H1 (cell line): ENCODE measurements around the gene CTDNEP1. TPM values are rescaled to one million over a fixed set of nuclear protein-coding genes. Genes with fewer than 3 reads are reported as not detected.
A peak's percentile ranks its signal among the peaks of the same experiment; 100 is the strongest.

Source experiments
- CTBP2 ChIP-seq: IDR thresholded peaks from 2 replicates; pipeline ENCODE4 v1.7.0; 2011; ENCODE audit warnings: borderline replicate concordance, mild to moderate bottlenecking, moderate library complexity, mixed read lengths, low read length; ENCODE audit not compliant: insufficient read depth, insufficient read length
- HDAC2 ChIP-seq, 2 experiments: fragments of 300-600 bp in 1 of 2; sonication (generic) in 1 of 2; IDR thresholded peaks; 2 replicates each; pipeline ENCODE4 v1.6.1; 2011 to 2012; ENCODE audit warnings: low read depth in 2 of 2, low read length in 2 of 2, mild to moderate bottlenecking in 2 of 2, moderate library complexity in 2 of 2, borderline replicate concordance in 1 of 2, inconsistent platforms in 1 of 2
- MAFK ChIP-seq: IDR thresholded peaks from 2 replicates; pipeline ENCODE4 v1.6.1; 2012; ENCODE audit warnings: low read depth, mild to moderate bottlenecking, improper control_type of control experiment, low read length
- POLR2A ChIP-seq, 2 experiments: IDR thresholded peaks; 1 replicate in 1 of 2; 2 replicates in 1 of 2; pipeline ENCODE4 v1.6.1; 2011; ENCODE audit warnings: low read depth in 2 of 2, low read length in 2 of 2, mild to moderate bottlenecking in 2 of 2; ENCODE audit errors: control extremely low read depth in 1 of 2
- POLR2AphosphoS5 ChIP-seq: IDR thresholded peaks from 2 replicates; pipeline ENCODE4 v1.6.1; 2011; ENCODE audit warnings: low read depth, low read length
- polyA plus RNA-seq, 7 experiments: library from polyadenylated mRNA; depleted of rRNA in 3 of 7; stranded (reverse) in 5 of 7; unstranded in 2 of 7; fragments of >200 nt in 5 of 7; fragments of 200-250 nt in 2 of 7; gene quantifications; 1 replicate in 5 of 7; 2 replicates in 1 of 7; 4 replicates in 1 of 7; pipeline versions ENCODE4 v1.2.1 to v1.2.3, GENCODE V29; 2011 to 2013; ENCODE audit warnings: missing spikeins in 2 of 7, mixed read lengths in 2 of 7
- total RNA-seq: library from RNA; stranded (reverse); fragmentation: NEBNext Ultra II Directional; extraction: Animal tissue kit (Norgen Biotek cat#: 25700); gene quantifications from 2 replicates; pipeline ENCODE4 v1.2.1, GENCODE V29; 2021

The CTDNEP1 gene
- total and polyA plus RNA-seq, 2 of the 8 experiments (the other 6 are each of a cell fraction or from before 2014, with no cell fraction given): 114 to 123 TPM

- TF ChIP-seq CTBP2 (peak; percentile 57), POLR2A (IDR thresholded peaks at IDR 0.05; ENCODE audit: control extremely low read depth in 1 of 2, low read depth in 2 of 2, low read length in 2 of 2) (peak; percentile 27 to 36; a peak in 1 of 3 replicates), MAFK (no peak), POLR2AphosphoS5 (no peak; the same call in 1 of the 2 replicates), HDAC2 (IDR thresholded peaks at IDR 0.05; ENCODE audit: borderline replicate concordance in 1 of 2, low read depth in 2 of 2, low read length in 2 of 2) (no peak)
- TF ChIP-seq, all 59 proteins: peak for 17
Measured at GRCh38 chr17:7239091-7240027, 12.2 kb downstream of the CTDNEP1 start, which contains the start of gene PHF23 (continued).
